Tibial nerve (tissue), 4 donors: ENCODE measurements around the gene OR6C74.

Experiments used
- EP300 ChIP-seq, 2 donors: sonication (generic); formaldehyde crosslinking; IDR thresholded peaks; one replicate each; pipeline ENCODE4 v1.6.1; 2017; ENCODE audit warnings: antibody characterized with exemption in 2 of 2, mild to moderate bottlenecking in 1 of 2
- TF ChIP-seq, protein P1 (sequence below), 5 experiments: fragments of 200-600 bp in 3 of 5; fragments of 450-650 bp in 2 of 5; sonication (generic) in 3 of 5; IDR thresholded peaks; one replicate each; pipeline ENCODE4 v1.5.1; 2016 to 2019; ENCODE audit warnings: antibody characterized with exemption in 5 of 5, mild to moderate bottlenecking in 3 of 5, moderate library complexity in 2 of 5

DNA sequence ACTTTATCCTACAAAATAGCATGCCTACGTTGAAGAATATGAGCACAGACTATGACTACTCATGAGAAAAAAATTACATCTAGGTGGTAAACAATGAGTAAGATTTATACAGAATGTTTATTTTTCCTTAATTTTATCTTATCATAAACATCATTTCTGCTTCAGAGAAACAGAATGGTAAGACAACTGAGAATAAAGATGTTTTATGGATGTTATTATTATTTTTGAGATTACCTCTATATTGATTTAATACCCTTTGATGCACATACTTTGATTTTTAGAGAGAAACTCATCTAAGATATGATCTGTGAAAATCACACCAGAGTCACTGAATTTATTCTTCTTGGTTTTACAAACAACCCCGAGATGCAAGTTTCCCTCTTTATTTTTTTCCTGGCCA lies 23.7 kb upstream of the OR6C74 start, which contains the start of gene OR10A7:
- TF ChIP-seq, protein P1, sequence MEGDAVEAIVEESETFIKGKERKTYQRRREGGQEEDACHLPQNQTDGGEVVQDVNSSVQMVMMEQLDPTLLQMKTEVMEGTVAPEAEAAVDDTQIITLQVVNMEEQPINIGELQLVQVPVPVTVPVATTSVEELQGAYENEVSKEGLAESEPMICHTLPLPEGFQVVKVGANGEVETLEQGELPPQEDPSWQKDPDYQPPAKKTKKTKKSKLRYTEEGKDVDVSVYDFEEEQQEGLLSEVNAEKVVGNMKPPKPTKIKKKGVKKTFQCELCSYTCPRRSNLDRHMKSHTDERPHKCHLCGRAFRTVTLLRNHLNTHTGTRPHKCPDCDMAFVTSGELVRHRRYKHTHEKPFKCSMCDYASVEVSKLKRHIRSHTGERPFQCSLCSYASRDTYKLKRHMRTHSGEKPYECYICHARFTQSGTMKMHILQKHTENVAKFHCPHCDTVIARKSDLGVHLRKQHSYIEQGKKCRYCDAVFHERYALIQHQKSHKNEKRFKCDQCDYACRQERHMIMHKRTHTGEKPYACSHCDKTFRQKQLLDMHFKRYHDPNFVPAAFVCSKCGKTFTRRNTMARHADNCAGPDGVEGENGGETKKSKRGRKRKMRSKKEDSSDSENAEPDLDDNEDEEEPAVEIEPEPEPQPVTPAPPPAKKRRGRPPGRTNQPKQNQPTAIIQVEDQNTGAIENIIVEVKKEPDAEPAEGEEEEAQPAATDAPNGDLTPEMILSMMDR (IDR thresholded peaks at IDR 0.05) = no peak
- no peak for TF ChIP-seq EP300 (IDR thresholded peaks at IDR 0.05)
